Ishikawa (cell line): ENCODE data around the gene XBP1.
A peak's percentile ranks its signal among the peaks of the same experiment; 100 is the strongest.

Experiments
- CEBPB ChIP-seq: IDR thresholded peaks from 2 replicates; pipeline ENCODE4 v1.6.1; 2012
- CREB1 ChIP-seq: IDR thresholded peaks from 2 replicates; pipeline ENCODE4 v1.6.1; 2012; ENCODE audit warnings: low read depth
- EGR1 ChIP-seq: IDR thresholded peaks from 2 replicates; pipeline ENCODE4 v1.6.1; 2012
- EP300 ChIP-seq: IDR thresholded peaks from 2 replicates; pipeline ENCODE4 v1.6.1; 2012; ENCODE audit warnings: borderline replicate concordance
- FOXM1 ChIP-seq: IDR thresholded peaks from 2 replicates; pipeline ENCODE4 v1.6.1; 2012; ENCODE audit warnings: low read depth, borderline replicate concordance
- NFIC ChIP-seq: IDR thresholded peaks from 2 replicates; pipeline ENCODE4 v1.6.1; 2012
- RAD21 ChIP-seq: IDR thresholded peaks from 2 replicates; pipeline ENCODE4 v1.6.1; 2012; ENCODE audit warnings: low read depth
- TAF1 ChIP-seq: IDR thresholded peaks from 2 replicates; pipeline ENCODE4 v1.6.1; 2012; ENCODE audit warnings: low read depth, mild to moderate bottlenecking
- TCF12 ChIP-seq: IDR thresholded peaks from 2 replicates; pipeline ENCODE4 v1.6.1; 2012; ENCODE audit warnings: low read depth
- TEAD4 ChIP-seq: IDR thresholded peaks from 2 replicates; pipeline ENCODE4 v1.6.1; 2012
- YY1 ChIP-seq: IDR thresholded peaks from 2 replicates; pipeline ENCODE4 v1.6.1; 2012; ENCODE audit warnings: low read depth
- ZBTB7A ChIP-seq: IDR thresholded peaks from 2 replicates; pipeline ENCODE4 v1.6.1; 2012; ENCODE audit warnings: low read depth
- TF ChIP-seq, protein P1 (sequence below): IDR thresholded peaks from 2 replicates; pipeline ENCODE4 v1.6.1; 2012
- TF ChIP-seq, protein P2 (sequence below): IDR thresholded peaks from 2 replicates; pipeline ENCODE4 v1.6.1; 2012
- TF ChIP-seq, protein P3 (sequence below): IDR thresholded peaks from 2 replicates; pipeline ENCODE4 v1.6.1; 2012; ENCODE audit warnings: low read depth, mild to moderate bottlenecking

The XBP1 gene

DNA sequence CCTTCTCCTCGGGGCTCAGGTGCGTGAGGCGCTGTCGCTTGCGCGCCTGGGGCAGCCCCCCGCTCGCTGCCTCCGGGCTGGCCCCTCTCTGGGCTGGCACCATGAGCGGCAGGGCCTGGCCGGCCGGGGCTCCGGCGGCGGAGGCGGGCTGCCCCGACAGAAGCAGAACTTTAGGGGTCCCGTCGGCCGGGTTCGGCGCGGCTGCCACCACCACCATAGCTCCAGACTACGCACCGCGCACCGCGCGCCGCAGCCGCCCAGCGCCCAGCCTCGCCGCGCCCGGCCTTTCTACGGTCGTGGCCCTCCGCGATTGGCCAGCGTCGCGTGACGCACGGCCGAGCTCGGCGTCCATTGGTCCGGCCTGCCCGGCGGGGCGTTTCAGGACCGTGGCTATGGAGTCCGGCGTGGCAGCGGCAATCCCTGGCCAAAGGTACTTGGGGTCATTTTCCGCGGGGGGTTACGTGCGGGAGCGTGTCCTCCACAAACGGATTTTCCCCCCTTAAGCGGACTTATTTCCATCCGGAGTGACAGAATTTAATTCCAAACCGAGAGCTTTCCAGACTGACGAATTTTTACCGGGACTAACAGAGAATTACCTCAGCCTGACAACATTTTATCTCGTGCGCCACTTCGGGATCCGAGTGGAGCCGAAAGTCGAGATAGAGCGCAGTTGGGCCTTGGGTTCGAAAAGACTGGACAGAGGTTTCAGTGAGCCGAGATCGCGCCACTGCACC, at the start of gene XBP1:
XBP1 (minus strand) TSS at position 262 of the 734 bp plus-strand sequence.
- TF ChIP-seq, protein P1, sequence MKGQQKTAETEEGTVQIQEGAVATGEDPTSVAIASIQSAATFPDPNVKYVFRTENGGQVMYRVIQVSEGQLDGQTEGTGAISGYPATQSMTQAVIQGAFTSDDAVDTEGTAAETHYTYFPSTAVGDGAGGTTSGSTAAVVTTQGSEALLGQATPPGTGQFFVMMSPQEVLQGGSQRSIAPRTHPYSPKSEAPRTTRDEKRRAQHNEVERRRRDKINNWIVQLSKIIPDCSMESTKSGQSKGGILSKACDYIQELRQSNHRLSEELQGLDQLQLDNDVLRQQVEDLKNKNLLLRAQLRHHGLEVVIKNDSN = peak; percentile 38; the same call in 1 of the 2 replicates
- TF ChIP-seq EP300 (peak; percentile 18; the same call in 1 of the 2 replicates), TAF1 (peak; percentile 86), ZBTB7A (no peak), EGR1 (no peak), RAD21 (no peak), CREB1 (peak; percentile 38; the same call in 1 of the 2 replicates), YY1 (peak; percentile 80), TEAD4 (no peak), NFIC (no peak), CEBPB (no peak), TCF12 (no peak; the same call in 1 of the 2 replicates)
- TF ChIP-seq, protein P2, sequence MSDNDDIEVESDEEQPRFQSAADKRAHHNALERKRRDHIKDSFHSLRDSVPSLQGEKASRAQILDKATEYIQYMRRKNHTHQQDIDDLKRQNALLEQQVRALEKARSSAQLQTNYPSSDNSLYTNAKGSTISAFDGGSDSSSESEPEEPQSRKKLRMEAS = peak; percentile 71

- TF ChIP-seq NFIC (no peak), TCF12 (no peak), TEAD4 (no peak), EP300 (no peak), RAD21 (no peak), CEBPB (no peak), CREB1 (no peak), ZBTB7A (no peak), YY1 (no peak), EGR1 (no peak), FOXM1 (no peak), TAF1 (no peak)
- TF ChIP-seq, protein P2 = no peak
- TF ChIP-seq, protein P3, sequence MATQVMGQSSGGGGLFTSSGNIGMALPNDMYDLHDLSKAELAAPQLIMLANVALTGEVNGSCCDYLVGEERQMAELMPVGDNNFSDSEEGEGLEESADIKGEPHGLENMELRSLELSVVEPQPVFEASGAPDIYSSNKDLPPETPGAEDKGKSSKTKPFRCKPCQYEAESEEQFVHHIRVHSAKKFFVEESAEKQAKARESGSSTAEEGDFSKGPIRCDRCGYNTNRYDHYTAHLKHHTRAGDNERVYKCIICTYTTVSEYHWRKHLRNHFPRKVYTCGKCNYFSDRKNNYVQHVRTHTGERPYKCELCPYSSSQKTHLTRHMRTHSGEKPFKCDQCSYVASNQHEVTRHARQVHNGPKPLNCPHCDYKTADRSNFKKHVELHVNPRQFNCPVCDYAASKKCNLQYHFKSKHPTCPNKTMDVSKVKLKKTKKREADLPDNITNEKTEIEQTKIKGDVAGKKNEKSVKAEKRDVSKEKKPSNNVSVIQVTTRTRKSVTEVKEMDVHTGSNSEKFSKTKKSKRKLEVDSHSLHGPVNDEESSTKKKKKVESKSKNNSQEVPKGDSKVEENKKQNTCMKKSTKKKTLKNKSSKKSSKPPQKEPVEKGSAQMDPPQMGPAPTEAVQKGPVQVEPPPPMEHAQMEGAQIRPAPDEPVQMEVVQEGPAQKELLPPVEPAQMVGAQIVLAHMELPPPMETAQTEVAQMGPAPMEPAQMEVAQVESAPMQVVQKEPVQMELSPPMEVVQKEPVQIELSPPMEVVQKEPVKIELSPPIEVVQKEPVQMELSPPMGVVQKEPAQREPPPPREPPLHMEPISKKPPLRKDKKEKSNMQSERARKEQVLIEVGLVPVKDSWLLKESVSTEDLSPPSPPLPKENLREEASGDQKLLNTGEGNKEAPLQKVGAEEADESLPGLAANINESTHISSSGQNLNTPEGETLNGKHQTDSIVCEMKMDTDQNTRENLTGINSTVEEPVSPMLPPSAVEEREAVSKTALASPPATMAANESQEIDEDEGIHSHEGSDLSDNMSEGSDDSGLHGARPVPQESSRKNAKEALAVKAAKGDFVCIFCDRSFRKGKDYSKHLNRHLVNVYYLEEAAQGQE = no peak
- TF ChIP-seq, protein P1 = no peak
Observed at GRCh38 chr22:28846994-28847393, 46.6 kb upstream of the XBP1 start.

GRCh38 chr22:28843633-28844032, 43.3 kb upstream of the XBP1 start:
- TF ChIP-seq TEAD4 = no peak
- TF ChIP-seq, protein P2 = no peak
- no peak for TF ChIP-seq TAF1
- no peak for TF ChIP-seq EP300

GRCh38 chr22:28841111-28841510, 40.7 kb upstream of the XBP1 start:
- TF ChIP-seq YY1 (no peak), EP300 (no peak), TEAD4 (no peak), RAD21 (no peak), CREB1 (no peak), ZBTB7A (no peak), TCF12 (no peak), TAF1 (no peak), NFIC (no peak), FOXM1 (no peak), CEBPB (no peak), EGR1 (no peak)
- TF ChIP-seq, protein P2 = no peak
- TF ChIP-seq, protein P3 = no peak
- TF ChIP-seq, protein P1 = no peak

- TF ChIP-seq NFIC (no peak), EP300 (no peak), EGR1 (no peak), CREB1 (no peak), CEBPB (no peak), ZBTB7A (no peak), RAD21 (no peak), TAF1 (no peak), FOXM1 (no peak), TEAD4 (no peak), YY1 (no peak), TCF12 (no peak)
- TF ChIP-seq, protein P2 = no peak
- TF ChIP-seq, protein P1 = no peak
- TF ChIP-seq, protein P3 = no peak
Observed at GRCh38 chr22:28838971-28839370, 38.6 kb upstream of the XBP1 start.
